Mesendoderm (in vitro differentiated cells): ENCODE data around the gene TPST2.
"Not testable (repeated sequence)": the region's sequence is repeated elsewhere in the genome, so short reads cannot be mapped to it uniquely, and the experiment has no call there.

Source experiments
- DNase-seq: peaks from one replicate; pipeline ENCODE4 v3.0.0; 2013
- H2AK5ac ChIP-seq: 2 replicates; pipeline ENCODE4 v1.6.1; 2013; ENCODE audit warnings: low read length, inconsistent platforms
- H2BK120ac ChIP-seq: 2 replicates; pipeline ENCODE4 v1.6.1; 2013; ENCODE audit warnings: low read depth, mild to moderate bottlenecking, low read length, moderate library complexity, mixed read lengths
- H2BK15ac ChIP-seq: replicated peaks from 2 replicates; pipeline ENCODE4 v1.6.1; 2013; ENCODE audit warnings: low read depth, mild to moderate bottlenecking, moderate library complexity
- H2BK5ac ChIP-seq: 2 replicates; pipeline ENCODE4 v1.6.1; 2013; ENCODE audit warnings: low read length, inconsistent platforms
- H3K18ac ChIP-seq: 2 replicates; pipeline ENCODE4 v1.6.1; 2013; ENCODE audit warnings: mild to moderate bottlenecking, low read length, mixed read lengths
- H3K23ac ChIP-seq: one replicate; pipeline ENCODE4 v1.6.1; 2013; ENCODE audit warnings: low read length
- H3K27ac ChIP-seq: 2 replicates; pipeline ENCODE4 v1.5.1; 2013; ENCODE audit warnings: low read depth, mild to moderate bottlenecking, inconsistent platforms, low read length, moderate library complexity
- H3K27me3 ChIP-seq: 2 replicates; pipeline ENCODE4 v1.6.1; 2013; ENCODE audit warnings: low read length, control low read depth, mild to moderate bottlenecking, inconsistent platforms; ENCODE audit not compliant: insufficient read depth, poor library complexity
- H3K36me3 ChIP-seq: 2 replicates; pipeline ENCODE4 v1.6.1; 2013; ENCODE audit warnings: low read length, inconsistent platforms; ENCODE audit not compliant: control insufficient read depth, insufficient read depth
- H3K4ac ChIP-seq: one replicate; pipeline ENCODE4 v1.6.1; 2013; ENCODE audit warnings: low read depth, mild to moderate bottlenecking, low read length, moderate library complexity
- H3K4me1 ChIP-seq: 2 replicates; pipeline ENCODE4 v1.6.1; 2013; ENCODE audit warnings: low read depth, low read length, inconsistent platforms; ENCODE audit not compliant: control insufficient read depth
- H3K4me2 ChIP-seq: 2 replicates; pipeline ENCODE4 v1.6.1; 2013; ENCODE audit warnings: low read length
- H3K4me3 ChIP-seq: 2 replicates; pipeline ENCODE4 v1.5.1; 2013; ENCODE audit warnings: mild to moderate bottlenecking, low read length
- H3K56ac ChIP-seq: one replicate; pipeline ENCODE4 v1.6.1; 2013; ENCODE audit warnings: low read length
- H3K79me1 ChIP-seq: 2 replicates; pipeline ENCODE4 v1.6.1; 2013; ENCODE audit warnings: low read length, inconsistent platforms
- H3K79me2 ChIP-seq: 2 replicates; pipeline ENCODE4 v1.6.1; 2013; ENCODE audit warnings: mild to moderate bottlenecking, low read length; ENCODE audit not compliant: control insufficient read depth, insufficient read depth
- H3K9ac ChIP-seq: 2 replicates; pipeline ENCODE4 v1.6.1; 2013; ENCODE audit warnings: low read length, inconsistent platforms
- H4K5ac ChIP-seq: one replicate; pipeline ENCODE4 v1.6.1; 2013; ENCODE audit warnings: low read length
- H4K8ac ChIP-seq: one replicate; pipeline ENCODE4 v1.6.1; 2013; ENCODE audit warnings: low read depth, mild to moderate bottlenecking, control low read depth, low read length, moderate library complexity
- WGBS: extraction: QIAGEN DNeasy Blood & Tissue Kit; methylation state at CpG from one replicate; pipeline ENCODE4 v1.1.7; 2013; ENCODE audit warnings: low lambda C conversion rate, missing lambda C conversion rate; ENCODE audit not compliant: insufficient coverage; ENCODE audit errors: extremely low coverage; 5-methylcytosine and 5-hydroxymethylcytosine counted together

Gene TPST2

GRCh38 chr22:26534874-26535602, 54.9 kb downstream of the TPST2 start:
- Histone ChIP-seq H3K4me3 (no peak overlapping the region), H3K4ac (no peak overlapping the region), H3K79me1 (peaks cover 11% of the 10 kb centered on the region), H3K27ac (no peak overlapping the region), H2BK15ac (no peak overlapping the region), H3K79me2 (no peaks in the 10 kb centered on the region), H3K9ac (no peak overlapping the region), H4K5ac (no peak overlapping the region), H3K27me3 (no peaks in the 10 kb centered on the region), H3K4me1 (no peaks in the 10 kb centered on the region), H2BK5ac (no peak overlapping the region), H3K18ac (no peak overlapping the region), H3K23ac (no peak overlapping the region), H2BK120ac (no peak overlapping the region), H4K8ac (no peak overlapping the region), H2AK5ac (no peak overlapping the region), H3K36me3 (peaks cover 15% of the 10 kb centered on the region), H3K56ac (no peak overlapping the region), H3K4me2 (no peak overlapping the region)
- DNase-seq, result no peak
- no CpG with 5 or more reads among the region's 13 CpGs for WGBS

GRCh38 chr22:26534171-26534855, 55.6 kb downstream of the TPST2 start:
- no peak overlapping the region for H2BK15ac ChIP-seq
- no peak overlapping the region for H3K4me2 ChIP-seq
- no peak overlapping the region for H4K8ac ChIP-seq
- DNase-seq, result no peak
- no peak overlapping the region for H3K4ac ChIP-seq
- H3K79me1 ChIP-seq, result peaks cover 11% of the 10 kb centered on the region
- no peak overlapping the region for H3K18ac ChIP-seq
- H3K27ac ChIP-seq, result no peak overlapping the region
- no peak overlapping the region for H3K23ac ChIP-seq
- no peak overlapping the region for H3K4me3 ChIP-seq
- H3K4me1 ChIP-seq, result no peaks in the 10 kb centered on the region
- no peaks in the 10 kb centered on the region for H3K27me3 ChIP-seq
- WGBS, result no CpG with 5 or more reads among the region's 7 CpGs
- peaks cover 20% of the 10 kb centered on the region for H3K36me3 ChIP-seq
- H3K9ac ChIP-seq, result no peak overlapping the region
- no peak overlapping the region for H3K56ac ChIP-seq
- no peak overlapping the region for H2BK120ac ChIP-seq
- no peak overlapping the region for H4K5ac ChIP-seq
- no peak overlapping the region for H2BK5ac ChIP-seq
- H3K79me2 ChIP-seq, result no peaks in the 10 kb centered on the region
- H2AK5ac ChIP-seq, result no peak overlapping the region

GRCh38 chr22:26529345-26529744, 60.6 kb downstream of the TPST2 start:
- Histone ChIP-seq H2AK5ac (no peak overlapping the region), H3K23ac (no peak overlapping the region), H3K36me3 (peaks cover 30% of the 10 kb centered on the region), H3K79me1 (peaks cover 3% of the 10 kb centered on the region), H3K4me2 (no peak overlapping the region), H2BK120ac (no peak overlapping the region), H3K4ac (no peak overlapping the region), H2BK5ac (no peak overlapping the region), H4K8ac (no peak overlapping the region), H2BK15ac (no peak overlapping the region), H3K9ac (no peak overlapping the region), H3K27me3 (no peaks in the 10 kb centered on the region), H3K27ac (no peak overlapping the region), H3K4me1 (no peaks in the 10 kb centered on the region), H3K4me3 (no peak overlapping the region), H4K5ac (no peak overlapping the region), H3K79me2 (no peaks in the 10 kb centered on the region), H3K18ac (no peak overlapping the region), H3K56ac (no peak overlapping the region)
- WGBS, result no CpG with 5 or more reads among the region's 2 CpGs
- no peak for DNase-seq

GRCh38 chr22:26528518-26528917, 61.4 kb downstream of the TPST2 start:
- not testable (repeated sequence) for H3K9ac ChIP-seq, H3K4ac ChIP-seq, H3K4me3 ChIP-seq, H3K79me1 ChIP-seq, H3K4me2 ChIP-seq, H3K56ac ChIP-seq, H2AK5ac ChIP-seq, H3K27me3 ChIP-seq, H3K4me1 ChIP-seq, H3K27ac ChIP-seq, H2BK15ac ChIP-seq, H2BK120ac ChIP-seq, H3K18ac ChIP-seq, H3K23ac ChIP-seq, H2BK5ac ChIP-seq, H4K8ac ChIP-seq, H4K5ac ChIP-seq, H3K79me2 ChIP-seq, DNase-seq
- no CpG with 5 or more reads among the region's 9 CpGs for WGBS
- H3K36me3 ChIP-seq, result peaks cover 27% of the 10 kb centered on the region

- H3K79me2 ChIP-seq, result no peaks in the 10 kb centered on the region
- H2BK15ac ChIP-seq, result no peak overlapping the region
- no peak overlapping the region for H3K23ac ChIP-seq
- H3K9ac ChIP-seq, result no peak overlapping the region
- H3K4me1 ChIP-seq, result no peaks in the 10 kb centered on the region
- H2AK5ac ChIP-seq, result no peak overlapping the region
- no peak overlapping the region for H3K56ac ChIP-seq
- no peak overlapping the region for H4K5ac ChIP-seq
- H3K36me3 ChIP-seq, result peaks cover 27% of the 10 kb centered on the region
- no peak overlapping the region for H2BK120ac ChIP-seq
- no peak overlapping the region for H3K27ac ChIP-seq
- no peaks in the 10 kb centered on the region for H3K27me3 ChIP-seq
- H3K4me3 ChIP-seq, result no peak overlapping the region
- H4K8ac ChIP-seq, result no peak overlapping the region
- H2BK5ac ChIP-seq, result no peak overlapping the region
- no CpG with 5 or more reads among the region's 15 CpGs for WGBS
- DNase-seq, result no peak
- H3K18ac ChIP-seq, result no peak overlapping the region
- no peaks in the 10 kb centered on the region for H3K79me1 ChIP-seq
- H3K4me2 ChIP-seq, result no peak overlapping the region
- no peak overlapping the region for H3K4ac ChIP-seq
Observed at GRCh38 chr22:26527574-26528465, 62.1 kb downstream of the TPST2 start.
